Mucosa of stomach (tissue), 1 donor: ENCODE data around the gene ISG20L2.

Source experiments
- H3K27me3 ChIP-seq: one replicate; pipeline ENCODE4 v1.7.0; 2013; ENCODE audit warnings: mild to moderate bottlenecking, low read length; ENCODE audit not compliant: control insufficient read depth, insufficient read depth
- H3K36me3 ChIP-seq: one replicate; pipeline ENCODE4 v1.7.0; 2013; ENCODE audit warnings: low read length; ENCODE audit not compliant: control insufficient read depth, insufficient read depth
- H3K4me1 ChIP-seq: one replicate; pipeline ENCODE4 v1.7.0; 2013; ENCODE audit warnings: mild to moderate bottlenecking, low read length; ENCODE audit not compliant: control insufficient read depth, insufficient read depth
- H3K4me3 ChIP-seq: one replicate; pipeline ENCODE4 v1.7.0; 2013; ENCODE audit warnings: low read length
- H3K9ac ChIP-seq: one replicate; pipeline ENCODE4 v1.7.0; 2013; ENCODE audit warnings: mild to moderate bottlenecking, low read length, moderate library complexity
- H3K9me3 ChIP-seq: one replicate; pipeline ENCODE4 v1.7.0; 2013; ENCODE audit warnings: mild to moderate bottlenecking, low read length, moderate library complexity; ENCODE audit not compliant: control insufficient read depth
- donor health status: Pancreatic carcinoma.

ISG20L2 gene

GRCh38 chr1:156673387-156674121 is 55.0 kb downstream of the ISG20L2 start:
- no peaks in the 10 kb centered on the region for H3K36me3 ChIP-seq
- no peaks in the 10 kb centered on the region for H3K9me3 ChIP-seq
- no peak overlapping the region for H3K4me3 ChIP-seq
- H3K9ac ChIP-seq = peak overlapping the region; percentile 12
- peaks cover 12% of the 10 kb centered on the region for H3K4me1 ChIP-seq
- H3K27me3 ChIP-seq = peaks cover 57% of the 10 kb centered on the region
